K562 (cell line): ENCODE results near the gene HOATZ. TPM values are rescaled to one million over a fixed set of nuclear protein-coding genes. Genes with fewer than 3 reads are reported as not detected.

Experiments
- ATAC-seq: fragments of 200-7000 bp; cut with Tn5 transposase; 3 replicates; pipeline ENCODE4 v1.9.1; 2020; ENCODE audit warnings: moderate library complexity
- BruUV-seq: library from RNA; stranded (reverse); fragments of 400-500 nt; replicated peaks from 2 replicates; lab custom pipeline; 2021; lab: Mats Ljungman, UMichigan
- CTCF ChIA-PET: fragments of 300-600 bp; formaldehyde crosslinking; extraction: SDS; loops from one replicate; lab custom pipeline; 2021; ENCODE audit warnings: low intra/inter-chr PET ratio; lab: Yijun Ruan, JAX
- POLR2A ChIA-PET: fragments of 300-600, 350-650 bp; sonication (Branson Sonifier 250); formaldehyde crosslinking; extraction: SDS; loops from one replicate; lab custom pipeline; 2021; ENCODE audit warnings: antibody characterized with exemption, inconsistent platforms; lab: Yijun Ruan, JAX
- DNase-seq, 4 experiments: peaks; one replicate each; pipeline versions ENCODE4 v3.0.0 to v3.0.0-alpha.2; 2011 to 2018; ENCODE audit warnings: low spot score in 3 of 4, mixed read lengths in 3 of 4; ENCODE audit errors: extremely low read depth in 1 of 4
- FAIRE-seq: peaks from 2 replicates; lab custom pipeline; 2011; peaks lifted over from hg19 to GRCh38; lab: Jason Lieb, UNC
- H2AFZ ChIP-seq: 2 replicates; pipeline ENCODE4 v1.6.0; 2011; ENCODE audit warnings: low read depth, low read length, control low read depth, inconsistent platforms
- H3K27ac ChIP-seq: fragments of 200-600 bp; 3 replicates; pipeline ENCODE4 v1.8.0; 2011; ENCODE audit warnings: low read depth, mild to moderate bottlenecking, control low read depth, inconsistent platforms, low read length, moderate library complexity, mixed read lengths; ENCODE audit errors: extremely low read depth
- H3K27me3 ChIP-seq, 2 experiments: fragments of 300-600 bp in 1 of 2; 2 replicates in 1 of 2; 3 replicates in 1 of 2; pipeline versions ENCODE4 v1.6.0 to v1.8.0; 2011; ENCODE audit warnings: inconsistent platforms in 2 of 2, low read length in 2 of 2, mild to moderate bottlenecking in 1 of 2, mixed read lengths in 1 of 2, moderate library complexity in 1 of 2; ENCODE audit not compliant: control insufficient read depth in 2 of 2, insufficient read depth in 2 of 2
- H3K36me3 ChIP-seq: fragments of 300-600 bp; 3 replicates; pipeline ENCODE4 v1.8.0; 2011; ENCODE audit warnings: mild to moderate bottlenecking, low read length, inconsistent platforms; ENCODE audit not compliant: control insufficient read depth, insufficient read depth
- H3K4me1 ChIP-seq, 2 experiments: fragments of 200-600 bp in 1 of 2; replicated peaks in 1 of 2; 2 replicates in 1 of 2; 3 replicates in 1 of 2; pipeline versions ENCODE4 v1.5.1 to v1.8.0; 2011; ENCODE audit warnings: inconsistent platforms in 2 of 2, low read length in 2 of 2, mild to moderate bottlenecking in 1 of 2, mixed read lengths in 1 of 2, moderate library complexity in 1 of 2; ENCODE audit not compliant: control insufficient read depth in 2 of 2, insufficient read depth in 2 of 2
- H3K4me2 ChIP-seq: 2 replicates; pipeline ENCODE4 v1.6.1; 2011; ENCODE audit warnings: low read length, control low read depth, inconsistent platforms, mixed read lengths; ENCODE audit not compliant: insufficient read depth
- H3K4me3 ChIP-seq: fragments of 200-600 bp; sonication (generic), shearing (Covaris generic); 2 replicates; pipeline ENCODE4 v1.5.1; 2016; ENCODE audit warnings: control low read depth, inconsistent platforms
- H3K79me2 ChIP-seq: fragments of 200-600 bp; 3 replicates; pipeline ENCODE4 v1.8.0; 2011; ENCODE audit warnings: low read length, inconsistent platforms; ENCODE audit not compliant: control insufficient read depth, insufficient read depth
- H3K9ac ChIP-seq, 2 experiments: 2 replicates each; pipeline versions ENCODE4 v1.6.0 to v1.6.1; 2011; ENCODE audit warnings: low read depth in 2 of 2, low read length in 2 of 2, control low read depth in 1 of 2, inconsistent platforms in 1 of 2, mild to moderate bottlenecking in 1 of 2, mixed read lengths in 1 of 2; ENCODE audit not compliant: insufficient read depth in 1 of 2
- H3K9me1 ChIP-seq: one replicate; pipeline ENCODE4 v1.6.0; 2011; ENCODE audit warnings: inconsistent platforms, mild to moderate bottlenecking, low read length, moderate library complexity; ENCODE audit not compliant: control insufficient read depth, insufficient read depth
- H3K9me3 ChIP-seq: replicated peaks from 2 replicates; pipeline ENCODE4 v1.5.1; 2011; ENCODE audit warnings: low read depth, low read length, inconsistent platforms; ENCODE audit not compliant: control insufficient read depth, insufficient read depth
- H4K20me1 ChIP-seq: replicated peaks from 2 replicates; pipeline ENCODE4 v1.6.1; 2011; ENCODE audit warnings: low read length, inconsistent platforms, mixed read lengths; ENCODE audit not compliant: control insufficient read depth, insufficient read depth
- ATF3 ChIP-seq, 2 experiments: fragments of 450-650 bp in 1 of 2; sonication (generic) in 1 of 2; formaldehyde crosslinking in 1 of 2; IDR thresholded peaks in 1 of 2; conservative IDR thresholded peaks in 1 of 2; 2 replicates each; pipeline versions ENCODE4 v1.6.1 to v1.8.1; 2016 to 2023; ENCODE audit warnings: mild to moderate bottlenecking in 2 of 2, moderate library complexity in 2 of 2, inconsistent platforms in 1 of 2, missing genetic modification reagents in 1 of 2
- ATF4 ChIP-seq: fragments of 450-650 bp; formaldehyde crosslinking; IDR thresholded peaks from 2 replicates; pipeline ENCODE4 v1.4.0; 2022; ENCODE audit warnings: mild to moderate bottlenecking, moderate library complexity
- C11orf30 ChIP-seq: fragments of 450-650 bp; IDR thresholded peaks from 2 replicates; pipeline ENCODE4 v1.6.1; 2016; ENCODE audit warnings: low read depth, mild to moderate bottlenecking
- EP300 ChIP-seq: IDR thresholded peaks from 2 replicates; pipeline ENCODE4 v1.6.1; 2012; ENCODE audit warnings: low read length, improper control_type of control experiment
- EP400 ChIP-seq: fragments of 450-650 bp; IDR thresholded peaks from 2 replicates; pipeline ENCODE4 v1.6.1; 2017; ENCODE audit warnings: antibody characterized with exemption, mild to moderate bottlenecking, moderate library complexity
- KLF1 ChIP-seq: fragments of 450-650 bp; IDR thresholded peaks from 2 replicates; pipeline ENCODE4 v1.6.1; 2016; ENCODE audit warnings: missing genetic modification characterization, missing compliant biosample characterization
- RAD51 ChIP-seq: fragments of 450-650 bp; IDR thresholded peaks from 2 replicates; pipeline ENCODE4 v1.7.1; 2016; ENCODE audit warnings: low read depth, mild to moderate bottlenecking, borderline replicate concordance
- RNF2 ChIP-seq: sonication (generic); IDR thresholded peaks from 2 replicates; pipeline ENCODE4 v1.6.1; 2016
- TRIM24 ChIP-seq, 2 experiments: fragments of 450-650 bp; IDR thresholded peaks; 2 replicates each; pipeline ENCODE4 v1.6.1; 2016
- ZKSCAN3 ChIP-seq: fragments of 250-450 bp; sonication (Bioruptor Pico); IDR thresholded peaks from 2 replicates; pipeline ENCODE4 v1.4.0; 2020
- WGBS: fragments of 100-300 bp; shearing (Covaris generic); methylation state at CpG from one replicate; pipeline ENCODE4 v1.1.6; 2016; ENCODE audit warnings: low coverage, mixed read lengths; ENCODE audit not compliant: insufficient coverage; ENCODE audit errors: missing lambda C conversion rate; 5-methylcytosine and 5-hydroxymethylcytosine counted together
- in situ Hi-C: fragments of 300-500 bp; cut with MboI; formaldehyde crosslinking; loops from 4 replicates; pipeline ENCODE4 v1.15.0; 2018; ENCODE audit warnings: inconsistent platforms, mixed read lengths
- intact Hi-C: fragments of 100-400 bp; cut with micrococcal nuclease; formaldehyde crosslinking; loops from 2 replicates; pipeline ENCODE4 v1.14.2; 2022
- polyA plus RNA-seq, 8 experiments: library from polyadenylated mRNA; depleted of rRNA in 4 of 8; stranded (reverse) in 5 of 8; unstranded in 3 of 8; fragments of >200 nt; fragmentation: Nextera tagmentation in 2 of 8; fragmentation: Illumina TruSeq in 1 of 8; extraction: Ambion mirVana in 2 of 8; extraction: Trizol in 1 of 8; gene quantifications; 2 replicates each; pipeline versions ENCODE4 v1.2.1 to v1.2.3, GENCODE V29; 2011 to 2014; ENCODE audit warnings: inconsistent platforms in 1 of 8, missing spikeins in 1 of 8
- total RNA-seq, 7 experiments: library from RNA; depleted of rRNA in 6 of 7; stranded (reverse); fragments of >200 nt in 6 of 7; fragmentation: Illumina TruSeq in 2 of 7; extraction: Trizol in 2 of 7; gene quantifications; 2 replicates each; pipeline versions ENCODE4 v1.2.1 to v1.2.3, GENCODE V29; 2011 to 2021; ENCODE audit warnings: low replicate concordance in 1 of 7
- TF ChIP-seq, protein P1 (sequence below): fragments of 450-650 bp; IDR thresholded peaks from 2 replicates; pipeline ENCODE4 v1.6.1; 2016

The HOATZ gene
- total and polyA plus RNA-seq, 9 of the 15 experiments (the other 6 are each of a cell fraction or from before 2014, with no cell fraction given) = not detected

DNA sequence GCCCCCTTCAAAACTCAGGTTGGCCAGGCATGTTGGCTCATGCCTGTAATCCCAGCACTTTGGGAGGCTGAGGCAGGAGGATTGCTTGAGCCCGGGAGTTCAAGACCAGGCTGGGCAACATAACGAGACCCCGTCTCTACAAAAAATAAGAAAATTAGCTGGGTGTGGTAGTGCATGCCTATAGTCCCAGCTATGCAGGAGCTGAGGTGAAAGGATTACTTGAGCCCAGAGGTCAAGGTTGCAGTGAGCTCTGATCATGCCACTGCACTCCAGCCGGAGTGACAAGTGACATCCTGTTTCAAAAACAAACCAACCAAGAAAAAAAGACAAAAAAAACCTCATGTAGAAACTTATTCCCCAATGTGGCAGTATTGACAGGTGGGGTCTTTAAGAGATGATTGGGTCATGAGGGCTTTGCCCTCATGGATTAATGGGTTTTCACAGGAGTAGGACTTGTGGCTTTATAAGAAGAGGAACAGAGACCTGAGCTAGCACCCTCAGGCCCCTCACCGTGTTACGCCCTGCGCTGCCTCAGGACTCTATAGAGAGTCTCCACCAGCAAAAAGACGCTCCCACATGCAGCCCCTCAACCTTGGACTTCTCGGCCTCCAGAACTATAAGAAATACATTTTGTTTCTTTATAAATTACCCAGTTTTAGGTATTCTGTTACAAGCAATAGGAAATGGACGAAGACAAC is 48.3 kb downstream of the HOATZ start:
- POLR2A ChIA-PET = interaction anchor here (0.6 to 0.7 kb wide), 2 partner anchors 108 to 193 kb away, joined by 3 read pairs; no protein-coding TSS in a partner anchor
- Histone ChIP-seq H3K4me2 (no peak overlapping the region), H3K9me1 (no peaks in the 10 kb centered on the region), H3K27me3 (no peaks in the 10 kb centered on the region; a peak in 1 of 5 replicates), H3K27ac (no peak overlapping the region), H3K36me3 (no peaks in the 10 kb centered on the region), H4K20me1 (no peaks in the 10 kb centered on the region), H3K79me2 (no peaks in the 10 kb centered on the region), H2AFZ (no peak overlapping the region; the same call in 1 of the 2 replicates), H3K9ac (no peak overlapping the region), H3K9me3 (no peaks in the 10 kb centered on the region), H3K4me3 (no peak overlapping the region), H3K4me1 (no peaks in the 10 kb centered on the region; a peak in 1 of 5 replicates)
- no peak for TF ChIP-seq RNF2
- 26% methylated on average over 10 of the region's 10 CpGs for WGBS
- FAIRE-seq (no peak), ATAC-seq (peak; percentile 15; the same call in 1 of the 3 replicates), DNase-seq (no peak)
- CTCF ChIA-PET = no interaction called here
- BruUV-seq = no TSS peak
- in situ Hi-C loops (no loop called here), intact Hi-C loops (no loop called here)

GRCh38 chr11:111565114-111565720 is 50.6 kb downstream of the HOATZ start:
- Histone ChIP-seq H3K9ac (no peak overlapping the region), H3K9me3 (no peaks in the 10 kb centered on the region), H3K27ac (no peak overlapping the region), H4K20me1 (no peaks in the 10 kb centered on the region), H3K36me3 (no peaks in the 10 kb centered on the region), H3K4me1 (no peaks in the 10 kb centered on the region; a peak in 1 of 5 replicates), H3K9me1 (no peaks in the 10 kb centered on the region), H2AFZ (peak overlapping the region; percentile 69; the same call in 1 of the 2 replicates), H3K4me2 (no peak overlapping the region), H3K4me3 (no peak overlapping the region), H3K27me3 (no peaks in the 10 kb centered on the region; a peak in 1 of 5 replicates), H3K79me2 (no peaks in the 10 kb centered on the region)
- intact Hi-C loops = loop anchor here (1.0 to 5.0 kb wide), 3 partner anchors 37 to 276 kb away; partner anchors contain the start of gene SIK2
- POLR2A ChIA-PET = interaction anchor here (0.6 kb wide), 1 partner anchor 360 kb away, joined by 3 read pairs; no protein-coding TSS in a partner anchor
- DNase-seq (peak; percentile 62 to 77 (median 70)), ATAC-seq (peak; percentile 80), FAIRE-seq (peak; percentile 91)
- CTCF ChIA-PET = interaction anchor here (0.6 to 3.0 kb wide), 11 partner anchors 10 to 716 kb away, joined by 3 to 22 read pairs (median 3); no protein-coding TSS in a partner anchor
- in situ Hi-C loops = no loop called here
- 40% methylated on average over 4 of the region's 4 CpGs for WGBS
- no TSS peak for BruUV-seq
- 0 out of 2 replicates have a peak, but pooled peaks have one; percentile 17 for TF ChIP-seq EP300
- TF ChIP-seq RAD51 = no peak
- TF ChIP-seq, protein P1, sequence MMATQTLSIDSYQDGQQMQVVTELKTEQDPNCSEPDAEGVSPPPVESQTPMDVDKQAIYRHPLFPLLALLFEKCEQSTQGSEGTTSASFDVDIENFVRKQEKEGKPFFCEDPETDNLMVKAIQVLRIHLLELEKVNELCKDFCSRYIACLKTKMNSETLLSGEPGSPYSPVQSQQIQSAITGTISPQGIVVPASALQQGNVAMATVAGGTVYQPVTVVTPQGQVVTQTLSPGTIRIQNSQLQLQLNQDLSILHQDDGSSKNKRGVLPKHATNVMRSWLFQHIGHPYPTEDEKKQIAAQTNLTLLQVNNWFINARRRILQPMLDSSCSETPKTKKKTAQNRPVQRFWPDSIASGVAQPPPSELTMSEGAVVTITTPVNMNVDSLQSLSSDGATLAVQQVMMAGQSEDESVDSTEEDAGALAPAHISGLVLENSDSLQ = peak; percentile 45
- TF ChIP-seq C11orf30 = peak; percentile 98
- peak; percentile 56 for TF ChIP-seq EP400
- peak; percentile 80 for TF ChIP-seq ATF4 (CRISPR knock-in tag)
- TF ChIP-seq TRIM24 (IDR thresholded peaks at IDR 0.05) = 0 out of 4 replicates have a peak, but pooled peaks of 1 of the 2 experiments have one; percentile 9
- TF ChIP-seq ATF3 (IDR thresholded peaks at IDR 0.05) = peak; percentile 67
- no peak for TF ChIP-seq ATF3 (CRISPR knock-in tag; conservative IDR thresholded peaks at IDR 0.05)
- no peak for TF ChIP-seq KLF1 (tag)
- no peak for TF ChIP-seq ZKSCAN3 (CRISPR knock-in tag)
